ENCODE results near the gene SYNM.

SYNM gene

DNA sequence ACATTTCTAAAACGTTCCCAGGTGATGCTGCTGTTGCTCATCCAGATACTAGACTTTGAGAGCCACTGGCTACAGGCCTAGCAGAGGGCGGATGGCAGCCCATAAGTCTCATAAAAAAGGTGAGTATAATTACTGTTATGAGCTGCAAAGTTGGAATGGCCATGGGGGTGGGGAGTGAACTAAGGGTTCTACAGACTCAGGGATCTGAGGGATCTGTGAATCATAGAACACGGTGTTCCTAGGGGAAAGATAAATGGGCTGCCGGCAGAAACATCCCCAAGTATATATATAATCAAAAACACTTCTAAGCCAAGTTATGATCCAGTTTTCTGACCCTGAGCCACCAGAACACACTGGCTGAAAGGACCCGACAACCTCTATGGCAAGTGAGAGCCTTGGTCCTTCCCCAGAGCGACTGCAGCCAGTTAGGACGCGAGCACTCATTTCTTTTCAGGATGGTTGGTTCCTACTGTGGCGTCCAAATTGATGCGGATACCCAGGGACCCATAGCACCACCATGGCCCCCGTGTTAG is 7.9 kb upstream of the SYNM start:
- no peaks in the 10 kb centered on the region for H3K36me3 Mint-ChIP-seq (ENCODE audit: low read depth)
- peaks cover 3% of the 10 kb centered on the region for H3K4me1 Mint-ChIP-seq (ENCODE audit: low read depth)
- DNase-seq, result no peak
- no peak overlapping the region for H3K4me3 Mint-ChIP-seq
- H3K27me3 Mint-ChIP-seq, result peaks cover 38% of the 10 kb centered on the region
- H3K9me3 Mint-ChIP-seq, result no peaks in the 10 kb centered on the region
- H3K27ac Mint-ChIP-seq, result no peak overlapping the region

DNA sequence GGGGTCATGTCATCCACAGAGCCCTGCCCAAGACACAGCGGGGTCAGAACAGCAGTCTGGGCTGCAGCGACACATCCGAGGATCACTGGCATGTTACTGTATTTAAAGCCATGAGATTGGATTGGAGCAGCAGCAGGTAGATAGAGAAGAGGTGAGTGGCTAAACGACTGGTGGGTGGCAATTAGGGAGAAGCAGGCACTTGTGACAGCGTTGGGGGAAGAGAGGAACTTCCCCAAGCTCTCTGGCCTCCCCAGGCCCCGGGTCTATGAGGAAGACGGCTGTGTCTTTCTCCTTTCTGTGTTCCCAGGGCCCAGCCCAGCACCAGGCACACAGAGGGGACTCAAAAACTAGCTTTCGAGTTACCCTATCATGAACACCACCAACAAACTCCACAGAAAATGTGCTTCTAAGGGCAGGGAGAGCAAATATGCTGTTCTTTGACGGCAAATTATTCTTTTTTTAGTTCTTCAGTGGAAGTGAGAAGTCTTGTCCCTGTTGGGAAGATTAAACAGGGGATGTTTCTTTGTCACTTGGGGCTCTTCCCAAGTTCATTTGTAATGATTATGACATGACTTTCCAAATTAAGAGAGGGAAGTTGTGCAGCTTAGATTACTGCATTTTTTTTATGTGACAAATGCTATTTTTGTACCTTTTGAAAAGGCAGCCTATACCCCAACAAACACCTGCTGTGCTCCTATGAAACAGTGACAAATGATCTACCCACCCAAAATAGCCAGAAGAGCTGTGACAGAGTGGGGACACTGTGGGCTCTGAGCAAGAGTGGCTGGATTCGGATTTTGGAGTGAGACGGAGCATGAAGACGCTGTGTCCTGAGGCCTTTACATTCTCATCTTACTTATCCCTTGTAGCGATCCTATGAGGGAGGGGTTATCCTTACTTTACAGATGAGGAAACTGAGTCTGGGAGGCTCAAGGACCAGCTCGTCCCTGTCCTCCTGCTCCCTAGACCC is 7.2 kb upstream of the SYNM start:
- peaks cover 3% of the 10 kb centered on the region for H3K4me1 Mint-ChIP-seq (ENCODE audit: low read depth)
- peaks cover 44% of the 10 kb centered on the region for H3K27me3 Mint-ChIP-seq
- no peaks in the 10 kb centered on the region for H3K9me3 Mint-ChIP-seq
- no peak overlapping the region for H3K4me3 Mint-ChIP-seq
- DNase-seq, result no peak
- H3K27ac Mint-ChIP-seq, result no peak overlapping the region
- H3K36me3 Mint-ChIP-seq (ENCODE audit: low read depth), result no peaks in the 10 kb centered on the region

DNA sequence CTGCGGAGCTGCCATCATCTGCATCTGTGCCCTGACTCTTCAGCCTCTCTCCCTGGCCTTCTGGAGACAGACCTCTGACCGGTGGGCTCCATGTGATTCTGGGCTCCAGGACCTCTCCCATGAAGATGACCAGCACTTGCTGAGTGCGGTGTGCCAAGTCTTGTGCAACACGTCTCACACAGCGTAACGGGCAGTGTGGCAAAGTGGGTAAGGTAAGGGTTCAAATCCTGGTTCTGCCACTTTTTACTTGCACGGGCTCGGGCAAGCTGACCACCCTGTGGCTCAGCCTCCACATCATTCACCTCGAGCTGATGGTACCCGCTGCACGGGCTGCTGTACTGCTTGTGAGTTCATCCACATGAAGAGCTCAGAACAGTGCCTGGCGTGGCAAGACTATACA is 6.5 kb upstream of the SYNM start:
- Mint-ChIP-seq H3K36me3 (ENCODE audit: low read depth) (no peaks in the 10 kb centered on the region), H3K27me3 (peaks cover 51% of the 10 kb centered on the region), H3K9me3 (no peaks in the 10 kb centered on the region), H3K4me1 (ENCODE audit: low read depth) (peaks cover 3% of the 10 kb centered on the region), H3K27ac (no peak overlapping the region), H3K4me3 (no peak overlapping the region)
- DNase-seq, result no peak

DNA sequence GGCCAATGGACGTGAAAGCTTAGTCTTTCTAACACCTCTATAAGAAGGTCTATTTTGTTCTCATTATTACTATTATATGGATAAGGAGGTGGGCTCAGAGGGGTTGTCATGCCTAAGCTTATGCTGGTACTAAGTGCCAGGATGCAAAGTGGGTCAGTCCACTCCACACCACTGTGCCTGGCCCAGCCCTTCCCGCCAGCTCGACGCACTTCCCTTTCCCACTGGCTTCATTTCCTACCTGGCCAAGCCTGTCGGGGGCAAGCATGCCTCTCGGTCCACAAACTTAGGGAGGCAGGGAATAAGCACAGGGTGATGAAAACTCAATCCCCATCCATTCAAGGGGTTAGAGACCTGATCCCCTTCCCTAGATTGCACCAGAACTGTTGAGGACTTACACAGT is 5.9 kb upstream of the SYNM start:
- Mint-ChIP-seq H3K4me1 (ENCODE audit: low read depth) (peaks cover 3% of the 10 kb centered on the region), H3K27ac (no peak overlapping the region), H3K27me3 (peaks cover 54% of the 10 kb centered on the region), H3K4me3 (no peak overlapping the region), H3K36me3 (ENCODE audit: low read depth) (no peaks in the 10 kb centered on the region), H3K9me3 (no peaks in the 10 kb centered on the region)
- DNase-seq, result no peak

DNA sequence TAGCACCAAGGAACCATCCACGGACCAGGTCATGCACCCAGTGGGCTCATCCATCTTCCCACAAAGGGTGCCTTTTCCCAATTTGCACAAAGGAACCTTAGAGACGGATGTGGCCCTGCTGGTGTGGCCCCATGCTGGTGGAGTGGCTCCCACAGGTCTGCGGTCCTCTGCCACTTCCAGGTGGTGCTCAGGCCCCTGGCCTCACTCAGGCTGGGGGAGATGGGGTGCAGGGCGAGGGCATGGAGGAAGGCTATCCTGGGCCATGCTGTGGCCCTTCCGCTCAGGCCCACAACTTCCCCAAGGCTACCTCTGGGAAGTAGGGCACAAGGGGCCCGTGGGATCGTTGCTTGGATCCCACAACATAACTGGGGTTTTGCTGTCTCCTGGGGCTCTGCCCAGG is 5.2 kb upstream of the SYNM start:
- Mint-ChIP-seq H3K4me3 (no peak overlapping the region), H3K27me3 (peaks cover 54% of the 10 kb centered on the region), H3K36me3 (ENCODE audit: low read depth) (no peaks in the 10 kb centered on the region), H3K4me1 (ENCODE audit: low read depth) (peaks cover 3% of the 10 kb centered on the region), H3K9me3 (no peaks in the 10 kb centered on the region), H3K27ac (no peak overlapping the region)
- peak; percentile 6 for DNase-seq

DNA sequence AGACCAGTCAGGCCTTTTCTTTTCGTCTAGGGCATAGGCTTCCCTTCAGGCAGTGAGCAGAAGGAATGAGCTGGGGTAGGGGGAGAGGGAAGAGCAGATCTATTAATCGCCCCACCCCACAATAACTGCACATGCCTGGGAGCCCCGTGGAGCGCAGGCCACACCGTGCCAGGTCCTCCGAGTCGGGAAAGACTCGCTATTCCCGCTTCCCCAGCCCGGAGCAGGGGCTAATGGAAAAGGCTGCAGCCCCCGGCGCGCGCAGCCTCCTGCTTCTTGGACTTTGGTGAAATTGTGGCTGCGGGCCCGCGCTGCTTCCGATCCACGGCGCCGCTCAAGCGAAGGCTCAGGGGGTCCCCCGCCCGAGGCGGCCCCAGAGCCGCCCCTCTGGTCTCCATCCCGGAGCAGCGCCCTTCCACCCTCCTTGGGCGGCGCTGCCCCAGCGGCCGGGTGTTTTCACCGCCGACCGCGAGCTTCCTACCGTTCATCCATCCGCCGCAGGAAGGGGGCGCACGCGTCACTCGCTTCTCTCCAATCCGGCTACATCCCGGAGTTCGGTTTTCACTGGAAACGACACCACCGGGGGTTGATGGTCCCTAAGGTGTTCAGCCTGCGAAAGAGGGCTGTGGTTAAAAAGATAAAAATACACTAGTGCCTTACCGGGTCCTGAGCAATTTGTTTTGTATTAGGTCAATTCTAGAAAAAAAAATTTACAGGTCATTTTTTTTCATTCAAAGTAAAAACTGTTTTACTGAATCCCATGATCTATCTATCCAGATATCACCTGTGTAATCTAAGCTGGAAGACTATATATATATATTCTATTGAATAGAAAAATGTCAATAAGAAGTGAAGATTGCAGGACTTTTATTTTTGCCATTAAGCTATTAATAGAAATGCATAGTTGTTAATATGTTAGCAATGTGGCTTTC is 4.4 kb upstream of the SYNM start:
- peaks cover 3% of the 10 kb centered on the region for H3K4me1 Mint-ChIP-seq (ENCODE audit: low read depth)
- H3K27me3 Mint-ChIP-seq, result peaks cover 57% of the 10 kb centered on the region
- peak; percentile 57 for DNase-seq

DNA sequence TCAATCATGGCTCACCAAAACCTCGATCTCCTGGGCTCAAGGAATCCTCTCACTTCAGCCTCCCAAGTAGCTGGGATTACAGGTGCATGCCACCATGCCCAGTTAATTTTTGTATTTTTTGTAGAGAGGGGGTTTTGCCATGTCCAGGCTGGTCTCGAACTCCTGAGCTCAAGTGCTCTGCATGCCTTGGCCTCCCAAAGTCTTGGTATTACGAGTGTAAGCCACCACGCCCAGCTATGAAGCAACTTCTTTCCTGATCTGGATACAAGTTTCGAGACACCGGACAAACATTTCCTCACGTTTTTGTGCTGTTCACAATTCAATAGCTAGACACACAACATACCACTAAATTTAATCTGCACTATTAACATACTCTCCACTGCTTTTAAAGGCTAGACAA is 3.4 kb upstream of the SYNM start:
- no peak overlapping the region for H3K4me3 Mint-ChIP-seq
- H3K4me1 Mint-ChIP-seq (ENCODE audit: low read depth), result peaks cover 7% of the 10 kb centered on the region
- no peak overlapping the region for H3K27ac Mint-ChIP-seq
- no peaks in the 10 kb centered on the region for H3K36me3 Mint-ChIP-seq (ENCODE audit: low read depth)
- peaks cover 62% of the 10 kb centered on the region for H3K27me3 Mint-ChIP-seq
- no peak for DNase-seq
- H3K9me3 Mint-ChIP-seq, result no peaks in the 10 kb centered on the region

More for the DNA sequence above, 4.4 kb upstream of the SYNM start:
- Mint-ChIP-seq H3K27ac (no peak overlapping the region), H3K4me3 (no peak overlapping the region), H3K9me3 (no peaks in the 10 kb centered on the region), H3K36me3 (ENCODE audit: low read depth) (no peaks in the 10 kb centered on the region)

DNA sequence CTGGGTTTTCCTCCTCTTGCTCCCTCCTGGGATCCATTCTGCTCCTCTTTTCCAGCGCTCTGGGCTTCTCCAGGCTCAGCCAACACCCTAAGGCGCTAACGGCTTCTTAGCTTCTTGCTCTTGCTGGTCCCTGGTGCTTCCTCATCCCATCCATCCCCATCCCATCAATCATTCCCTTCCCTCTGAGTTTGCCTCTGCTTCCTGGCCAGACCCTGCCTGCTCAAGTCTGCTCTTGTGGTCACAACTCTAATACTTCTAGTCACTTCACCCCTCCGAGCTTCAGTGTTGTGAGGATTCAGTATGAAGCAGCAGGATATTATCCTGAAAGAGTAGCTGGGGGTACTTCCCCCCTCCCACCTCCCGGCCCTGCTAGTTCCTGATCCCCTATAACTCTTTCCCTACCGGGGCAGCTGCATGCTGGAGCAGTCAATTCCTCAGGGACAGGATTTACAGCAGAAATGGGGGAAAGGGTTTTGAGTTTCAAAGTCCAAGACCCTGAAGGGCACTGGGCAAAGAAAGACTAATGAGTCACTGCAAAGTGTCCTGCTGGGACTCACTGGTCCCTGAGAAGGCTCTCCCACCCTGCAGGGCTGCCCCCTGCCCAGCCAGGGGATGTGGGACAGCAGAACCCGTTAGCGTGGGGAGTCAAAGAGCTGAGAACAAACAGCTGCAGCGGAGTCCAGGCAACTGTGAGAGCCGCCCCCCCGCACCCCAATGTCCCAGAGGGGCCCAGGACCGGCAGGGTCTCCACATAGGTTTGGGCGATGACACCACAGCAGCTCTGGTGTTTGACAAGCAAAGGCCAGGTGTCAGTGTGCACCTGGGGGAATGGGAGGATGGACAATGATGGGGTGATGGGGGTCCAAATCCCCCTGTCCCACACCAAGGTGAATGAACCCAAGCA is 2.3 kb upstream of the SYNM start:
- no peaks in the 10 kb centered on the region for H3K9me3 Mint-ChIP-seq
- H3K27ac Mint-ChIP-seq, result no peak overlapping the region
- peaks cover 12% of the 10 kb centered on the region for H3K4me1 Mint-ChIP-seq (ENCODE audit: low read depth)
- peaks cover 73% of the 10 kb centered on the region for H3K27me3 Mint-ChIP-seq
- H3K36me3 Mint-ChIP-seq (ENCODE audit: low read depth), result no peaks in the 10 kb centered on the region
- DNase-seq, result peak; percentile 16
- no peak overlapping the region for H3K4me3 Mint-ChIP-seq

DNA sequence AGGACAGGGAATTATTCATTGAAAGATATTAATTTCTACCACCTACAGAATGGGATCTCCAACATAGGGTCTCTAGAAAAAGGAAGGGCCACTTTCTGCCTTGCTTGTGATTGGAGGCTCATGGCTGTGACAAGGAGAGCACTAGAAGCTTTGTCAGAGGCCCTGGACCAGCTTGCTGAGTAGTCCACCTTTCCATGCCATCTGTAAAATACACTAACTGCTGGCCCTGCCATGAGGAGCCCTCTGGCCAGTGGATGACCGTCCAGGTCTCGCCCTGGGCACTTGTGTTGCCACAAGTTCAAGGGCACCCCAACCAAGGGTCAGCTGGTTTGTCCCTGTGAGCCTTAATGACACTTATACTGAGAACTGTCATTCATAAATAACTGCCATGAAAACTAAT is 1.6 kb upstream of the SYNM start:
- H3K27me3 Mint-ChIP-seq, result peaks cover 74% of the 10 kb centered on the region
- no peak overlapping the region for H3K4me3 Mint-ChIP-seq
- no peak for DNase-seq
- H3K4me1 Mint-ChIP-seq (ENCODE audit: low read depth), result peaks cover 13% of the 10 kb centered on the region
- no peak overlapping the region for H3K27ac Mint-ChIP-seq
- no peaks in the 10 kb centered on the region for H3K36me3 Mint-ChIP-seq (ENCODE audit: low read depth)
- H3K9me3 Mint-ChIP-seq, result no peaks in the 10 kb centered on the region

DNA sequence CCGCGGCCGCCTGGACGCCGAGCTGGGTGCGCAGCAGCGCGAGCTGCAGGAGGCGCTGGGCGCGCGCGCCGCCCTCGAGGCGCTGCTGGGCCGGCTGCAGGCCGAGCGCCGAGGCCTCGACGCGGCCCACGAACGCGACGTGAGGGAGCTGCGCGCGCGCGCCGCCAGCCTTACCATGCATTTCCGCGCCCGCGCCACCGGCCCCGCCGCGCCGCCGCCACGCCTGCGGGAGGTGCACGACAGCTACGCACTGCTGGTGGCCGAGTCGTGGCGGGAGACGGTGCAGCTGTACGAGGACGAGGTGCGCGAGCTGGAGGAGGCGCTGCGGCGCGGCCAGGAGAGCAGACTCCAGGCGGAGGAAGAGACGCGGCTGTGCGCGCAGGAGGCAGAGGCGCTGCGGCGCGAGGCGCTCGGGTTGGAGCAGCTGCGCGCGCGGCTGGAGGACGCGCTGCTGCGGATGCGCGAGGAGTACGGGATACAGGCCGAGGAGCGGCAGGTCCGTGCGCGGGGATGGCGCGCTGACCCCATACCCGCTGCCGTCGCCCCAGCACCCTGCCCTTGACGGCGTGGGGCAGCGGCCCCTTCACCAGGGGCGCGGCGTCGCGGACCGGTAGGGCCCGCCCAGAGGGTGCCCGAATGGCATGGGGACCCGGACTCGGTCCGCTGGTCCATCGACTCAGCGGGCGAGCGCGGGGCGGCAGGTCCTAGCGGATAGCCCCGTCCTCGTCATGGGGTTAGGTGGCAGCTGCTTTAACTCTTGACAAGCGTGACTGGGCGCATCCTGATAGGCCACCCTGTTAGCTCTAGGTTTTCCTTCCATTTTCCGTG is 848 bp downstream of the SYNM start:
- Mint-ChIP-seq H3K4me3 (peak overlapping the region; percentile 54), H3K27me3 (peaks cover 56% of the 10 kb centered on the region), H3K27ac (no peak overlapping the region), H3K9me3 (no peaks in the 10 kb centered on the region), H3K4me1 (ENCODE audit: low read depth) (peaks cover 11% of the 10 kb centered on the region), H3K36me3 (ENCODE audit: low read depth) (no peaks in the 10 kb centered on the region)
- no peak for DNase-seq

DNA sequence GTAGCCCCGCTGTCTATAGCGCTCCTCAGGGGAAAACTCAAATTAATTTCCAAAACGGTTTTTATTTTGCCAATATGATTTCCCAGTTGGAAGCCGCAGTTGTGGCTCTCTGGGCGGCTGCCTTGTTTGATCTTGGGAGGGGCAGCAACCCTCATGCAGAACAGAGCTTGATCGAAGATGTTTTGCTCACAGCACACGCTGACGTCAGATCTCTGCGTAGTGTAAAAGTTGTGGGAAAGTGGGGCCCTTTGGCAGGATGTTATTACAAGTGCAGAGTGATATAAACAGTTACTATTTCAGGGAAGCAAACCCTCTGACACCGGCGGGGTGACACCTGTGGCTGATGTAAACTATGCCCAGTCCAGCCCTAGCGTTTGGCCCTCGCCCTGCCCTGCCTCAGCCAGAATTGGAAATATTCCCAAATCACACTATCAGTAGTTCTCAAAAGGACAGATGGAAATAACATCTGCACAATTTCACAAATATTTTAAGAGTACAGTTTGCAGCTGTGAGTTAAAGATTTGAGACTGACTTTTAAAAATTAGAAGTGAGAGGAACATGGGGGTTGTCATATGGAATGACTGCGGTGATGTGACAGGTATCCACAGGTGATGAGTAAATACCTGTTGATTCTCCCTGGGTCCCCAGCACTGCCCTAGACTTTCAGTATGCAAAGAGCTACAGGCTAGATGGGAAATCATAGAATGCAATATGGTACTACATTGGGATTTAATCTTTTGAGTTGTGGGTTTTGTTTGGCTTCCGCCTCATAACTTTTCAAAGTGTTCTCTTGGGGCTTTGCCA is 1.7 kb downstream of the SYNM start:
- no peak for DNase-seq
- Mint-ChIP-seq H3K4me3 (peak overlapping the region; percentile 50), H3K9me3 (no peaks in the 10 kb centered on the region), H3K27me3 (peaks cover 52% of the 10 kb centered on the region), H3K4me1 (ENCODE audit: low read depth) (peaks cover 14% of the 10 kb centered on the region), H3K36me3 (ENCODE audit: low read depth) (no peaks in the 10 kb centered on the region), H3K27ac (no peak overlapping the region)

DNA sequence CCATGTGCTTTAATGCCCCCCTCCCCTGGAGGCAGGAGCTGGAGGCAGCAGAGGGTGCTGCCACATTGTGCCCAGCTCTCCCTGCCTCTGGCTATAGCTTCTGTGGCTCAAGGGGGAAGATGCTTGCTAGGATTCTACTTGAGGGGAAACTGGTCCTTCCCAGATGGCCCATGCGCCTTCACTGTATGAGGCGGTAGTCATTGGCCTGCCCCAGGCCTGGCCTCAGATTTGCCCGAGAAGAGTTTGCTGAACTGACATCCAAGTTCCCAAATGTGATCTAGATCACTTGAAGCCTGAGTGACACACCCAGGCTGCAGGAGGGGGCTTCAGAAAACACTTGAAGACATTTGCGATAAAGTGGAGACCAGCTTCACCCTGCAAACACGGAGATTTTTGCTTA is 4.1 kb downstream of the SYNM start:
- H3K27ac Mint-ChIP-seq, result no peak overlapping the region
- peaks cover 14% of the 10 kb centered on the region for H3K4me1 Mint-ChIP-seq (ENCODE audit: low read depth)
- H3K9me3 Mint-ChIP-seq, result no peaks in the 10 kb centered on the region
- no peak overlapping the region for H3K4me3 Mint-ChIP-seq
- peaks cover 33% of the 10 kb centered on the region for H3K27me3 Mint-ChIP-seq
- DNase-seq, result no peak
- no peaks in the 10 kb centered on the region for H3K36me3 Mint-ChIP-seq (ENCODE audit: low read depth)
